GM12874 (cell line): ENCODE data around the gene DCAF11.

Experiments
- CTCF ChIP-seq: IDR thresholded peaks from 2 replicates; pipeline ENCODE4 v1.5.1; 2011; ENCODE audit warnings: low read depth, mild to moderate bottlenecking, control low read depth, low read length, moderate library complexity; ENCODE audit not compliant: insufficient read depth

The DCAF11 gene

GRCh38 chr14:24114532-24115421 lies at the start of gene DCAF11, which contains the start of gene NRL:
Gene DCAF11 (plus strand): TSS chr14:24114777. CDS start chr14:24115595, 818 bp downstream.
Gene NRL (minus strand): TSS chr14:24114949. CDS start chr14:24082848, 32,101 bp downstream.
- no peak for TF ChIP-seq CTCF

- no peak for TF ChIP-seq CTCF
These were observed 49.7 kb upstream of the DCAF11 start for GRCh38 chr14:24064856-24065255.

DNA sequence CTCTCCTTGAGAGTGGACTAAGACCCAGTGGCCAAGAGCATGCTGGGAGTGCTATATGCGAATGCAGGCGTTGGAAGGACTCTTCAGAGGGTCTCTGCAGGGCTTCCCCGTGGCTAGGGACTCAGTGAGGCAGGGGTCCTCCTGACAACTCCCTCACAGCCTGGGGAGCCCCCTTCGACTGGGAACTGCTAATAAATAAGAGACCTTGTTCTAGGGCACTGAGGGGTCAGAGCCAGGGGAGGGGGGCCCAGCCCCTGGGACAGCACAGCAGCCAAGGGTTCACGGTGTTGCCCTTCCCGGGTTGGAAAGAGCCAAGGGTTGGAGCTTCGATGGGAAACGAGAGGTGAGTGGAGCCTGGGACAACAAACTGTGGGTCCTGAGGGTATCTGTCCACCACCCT lies 49.2 kb upstream of the DCAF11 start:
- no peak for TF ChIP-seq CTCF

GRCh38 chr14:24066496-24067132 lies 48.0 kb upstream of the DCAF11 start:
- TF ChIP-seq CTCF: no peak

DNA sequence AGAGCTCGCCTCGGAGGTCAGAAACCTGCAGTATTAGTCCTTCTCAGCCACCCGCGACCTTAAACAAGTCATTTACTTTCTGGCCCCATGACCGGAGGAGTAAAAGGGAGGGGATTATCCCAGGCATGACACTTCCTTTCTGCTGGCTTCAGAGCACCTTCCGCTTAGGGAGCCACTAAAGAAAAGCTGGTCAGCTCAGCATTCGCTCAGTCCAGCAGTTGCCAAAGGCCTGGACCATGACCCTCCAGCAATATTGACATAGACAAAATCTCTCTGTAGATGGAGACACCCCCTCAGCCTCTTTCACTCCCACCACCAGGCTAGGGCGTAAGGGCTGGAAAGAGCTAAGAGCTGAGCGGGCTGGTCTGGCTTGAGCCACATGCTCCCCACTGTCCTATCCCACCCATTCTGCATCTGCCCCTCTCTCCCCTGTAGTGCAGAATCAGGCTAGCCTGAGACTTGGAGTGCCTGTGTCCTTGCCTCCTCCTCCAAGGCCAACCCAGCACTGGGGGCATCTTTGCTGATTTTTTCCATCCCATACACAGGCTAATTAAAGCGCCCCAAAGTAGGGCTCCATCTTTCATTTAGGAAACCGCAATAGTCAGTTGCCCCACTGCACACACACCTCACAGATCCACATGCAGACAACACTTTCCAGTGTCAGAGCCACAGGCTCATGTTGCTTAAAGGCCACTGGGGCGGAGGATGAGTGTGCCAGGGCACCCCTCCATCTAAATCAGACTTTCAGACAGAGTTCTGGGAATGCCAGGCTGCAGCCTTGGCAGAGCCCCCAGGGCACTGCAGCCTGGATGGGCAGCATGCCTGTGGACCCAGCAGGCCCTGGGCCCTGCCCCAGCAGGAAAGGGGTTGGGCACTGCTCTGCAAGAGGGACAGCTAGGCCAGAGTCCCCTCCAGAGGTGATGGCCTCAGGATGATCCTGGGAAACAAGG lies 47.2 kb upstream of the DCAF11 start:
- TF ChIP-seq CTCF: no peak

- TF ChIP-seq CTCF: no peak
These were observed 45.7 kb upstream of the DCAF11 start for GRCh38 chr14:24068711-24069410.
